Measurements from ENCODE around the gene KCTD14. TPM values are rescaled to one million over a fixed set of nuclear protein-coding genes. Genes with fewer than 3 reads are reported as not detected.

Gene KCTD14
- total and polyA plus RNA-seq, 2 of the 8 experiments (the other 6 are each of a cell fraction or from before 2014, with no cell fraction given): 21.6 to 24.9 TPM

GRCh38 chr11:77967121-77967520 lies 56.0 kb downstream of the KCTD14 start:
- Histone ChIP-seq H4K20me1 (replicated peaks in 1 of 2; ENCODE audit: control insufficient read depth in 1 of 2, insufficient read depth in 2 of 2, low read length in 2 of 2) (no peaks in the 10 kb centered on the region), H4K5ac (ENCODE audit: insufficient read length, low read depth, low read length) (no peak overlapping the region), H2BK20ac (ENCODE audit: low read length) (no peak overlapping the region), H4K91ac (replicated peaks; ENCODE audit: insufficient read length, low read length) (no peak overlapping the region), H2AFZ (ENCODE audit: low read length) (no peak overlapping the region), H2BK5ac (ENCODE audit: low read depth, low read length) (no peak overlapping the region), H3K18ac (ENCODE audit: extremely low read depth, low read length) (no peak overlapping the region), H3K4ac (replicated peaks; ENCODE audit: insufficient read length, low read depth, low read length) (no peak overlapping the region), H3K4me2 (ENCODE audit: insufficient read depth in 1 of 2, low read depth in 2 of 2, low read length in 2 of 2) (no peak overlapping the region), H3K27ac (ENCODE audit: low read depth, low read length) (no peak overlapping the region), H3K23ac (ENCODE audit: insufficient read length) (no peak overlapping the region), H4K8ac (ENCODE audit: extremely low read depth, insufficient read depth, low read length) (no peak overlapping the region), H2AK5ac (ENCODE audit: low read depth, low read length) (no peak overlapping the region), H3K9me3 (ENCODE audit: insufficient read depth in 2 of 2, low read depth in 1 of 2, low read length in 1 of 2) (no peaks in the 10 kb centered on the region), H3K4me3 (ENCODE audit: extremely low read depth in 1 of 4, insufficient read depth in 2 of 4, low read depth in 3 of 4, low read length in 4 of 4) (no peak overlapping the region), H3K9ac (replicated peaks in 1 of 4; ENCODE audit: extremely low read depth in 1 of 4, low read depth in 3 of 4, low read length in 3 of 4) (no peak overlapping the region), H3K4me1 (replicated peaks in 1 of 4; ENCODE audit: control insufficient read depth in 3 of 4, insufficient read depth in 4 of 4, low read length in 3 of 4) (no peaks in the 10 kb centered on the region), H3K27me3 (replicated peaks in 1 of 4; ENCODE audit: control insufficient read depth in 3 of 4, extremely low read depth in 1 of 4, insufficient read depth in 3 of 4, low read length in 3 of 4) (no peaks in the 10 kb centered on the region), H3K79me2 (ENCODE audit: control insufficient read depth in 1 of 2, insufficient read depth in 2 of 2, low read length in 2 of 2) (no peaks in the 10 kb centered on the region), H3K14ac (ENCODE audit: insufficient read length) (no peak overlapping the region), H2BK120ac (replicated peaks; ENCODE audit: low read depth, low read length) (no peak overlapping the region), H2BK12ac (ENCODE audit: low read depth, low read length) (no peak overlapping the region), H3K79me1 (ENCODE audit: low read depth, low read length) (no peaks in the 10 kb centered on the region), H3K36me3 (ENCODE audit: control insufficient read depth in 2 of 4, insufficient read depth in 4 of 4, low read length in 3 of 4) (no peaks in the 10 kb centered on the region), H3K23me2 (ENCODE audit: low read depth, low read length) (0 out of 2 replicates have a peak, but pooled peaks cover 1% of the 10 kb centered on the region), H3K56ac (replicated peaks; ENCODE audit: insufficient read length, low read depth, low read length) (no peak overlapping the region), H2BK15ac (ENCODE audit: low read length) (no peak overlapping the region)
- DNase-seq (ENCODE audit: low read depth in 1 of 2, low spot score in 2 of 2): no peak
- 86% methylated on average over 2 of the region's 2 CpGs; no CpG with 5 or more reads in 1 of the 2 experiments for WGBS, 2 experiments (ENCODE audit: extremely low coverage in 1 of 2, insufficient coverage in 1 of 2, insufficient read length in 1 of 2, insufficient replicate concordance in 2 of 2, low coverage in 1 of 2, low lambda C conversion rate in 2 of 2, missing lambda C conversion rate in 1 of 2)
- FAIRE-seq: no peak
- POLR2A ChIA-PET (ENCODE audit: partially characterized antibody): no interaction called here
- TF ChIP-seq KDM5A (IDR thresholded peaks at IDR 0.05; ENCODE audit: low read length): no peak
- no peak for TF ChIP-seq BCL11A (IDR thresholded peaks at IDR 0.05; ENCODE audit: low read depth in 2 of 2, low read length in 2 of 2)
- no peak for TF ChIP-seq TAF1 (IDR thresholded peaks at IDR 0.05; ENCODE audit: low read depth, low read length)
- no peak for TF ChIP-seq TEAD4 (IDR thresholded peaks at IDR 0.05; ENCODE audit: low read depth, low read length)
- no peak for TF ChIP-seq TAF7 (optimal IDR thresholded peaks at IDR 0.05; ENCODE audit: borderline replicate concordance, low read depth, low read length)
- TF ChIP-seq CREB1 (IDR thresholded peaks at IDR 0.05): no peak
- TF ChIP-seq SIN3A (conservative IDR thresholded peaks at IDR 0.05 in 1 of 2, IDR thresholded peaks at IDR 0.05 in 1 of 2; ENCODE audit: low read depth in 1 of 2, low read length in 2 of 2): no peak
- TF ChIP-seq FOSL1 (IDR thresholded peaks at IDR 0.05; ENCODE audit: insufficient read depth, low read depth, low read length): no peak
- TF ChIP-seq EGR1 (IDR thresholded peaks at IDR 0.05; ENCODE audit: borderline replicate concordance, low read depth, low read length): no peak
- TF ChIP-seq JUN (IDR thresholded peaks at IDR 0.05; ENCODE audit: low read depth, low read length): no peak
- no peak for TF ChIP-seq TBP (IDR thresholded peaks at IDR 0.05; ENCODE audit: low read depth, low read length)
- CTCF ChIA-PET (ENCODE audit: partially characterized antibody): no interaction called here
